HG02759 (cell line): ENCODE measurements around the gene COL24A1.
A peak's percentile ranks its signal among the peaks of the same experiment; 100 is the strongest.
"Not testable (repeated sequence)": the region's sequence is repeated elsewhere in the genome, so short reads cannot be mapped to it uniquely, and the experiment has no call there.

ENCODE experiments used
- ATAC-seq: cut with Tn5 transposase; IDR thresholded peaks from one replicate; pipeline ENCODE4 v1.9.1; 2021; ENCODE audit warnings: mild to moderate bottlenecking, moderate library complexity; ENCODE audit not compliant: unreplicated experiment

The COL24A1 gene

DNA sequence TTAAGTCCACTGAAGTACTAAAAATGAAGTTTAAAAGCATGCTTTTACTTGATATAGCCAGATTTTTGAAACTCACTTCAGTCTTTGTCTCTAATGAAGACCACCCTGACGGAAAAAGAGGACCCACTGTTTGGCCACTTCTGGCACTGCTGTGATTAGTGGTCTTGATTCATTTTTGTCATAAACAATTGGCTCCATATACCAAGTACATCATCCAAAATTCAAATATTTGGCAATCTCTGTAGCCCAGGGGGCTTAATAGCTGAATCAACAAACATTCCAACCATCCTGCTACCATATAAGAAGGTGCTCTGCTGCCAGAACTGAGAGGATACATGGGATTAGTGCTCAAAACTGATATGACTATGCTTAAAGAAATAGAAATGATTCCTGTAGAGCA lies 156.0 kb downstream of the COL24A1 start:
- ATAC-seq, result no peak

GRCh38 chr1:85998105-85998855 lies 158.3 kb downstream of the COL24A1 start:
- ATAC-seq, result no peak

DNA sequence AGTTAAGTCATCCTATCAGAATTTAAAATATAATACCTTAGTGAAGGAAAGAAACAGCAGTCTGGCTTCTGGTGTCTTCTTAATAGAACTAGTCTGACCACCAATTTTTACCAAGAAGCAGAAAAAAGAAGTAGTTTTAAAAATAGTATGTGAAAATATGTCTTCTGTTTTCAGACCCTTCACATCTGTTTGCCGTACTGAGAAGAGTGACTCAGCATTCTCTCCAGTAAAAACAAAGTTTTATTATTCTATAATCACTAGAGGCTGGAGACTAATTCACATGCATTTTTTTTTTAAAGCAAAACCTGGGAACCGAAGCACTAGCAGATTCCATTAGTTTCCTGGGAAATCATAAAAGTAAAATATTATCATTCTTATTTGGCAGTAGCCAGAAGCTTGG lies 163.8 kb downstream of the COL24A1 start:
- peak; percentile 56 for ATAC-seq

DNA sequence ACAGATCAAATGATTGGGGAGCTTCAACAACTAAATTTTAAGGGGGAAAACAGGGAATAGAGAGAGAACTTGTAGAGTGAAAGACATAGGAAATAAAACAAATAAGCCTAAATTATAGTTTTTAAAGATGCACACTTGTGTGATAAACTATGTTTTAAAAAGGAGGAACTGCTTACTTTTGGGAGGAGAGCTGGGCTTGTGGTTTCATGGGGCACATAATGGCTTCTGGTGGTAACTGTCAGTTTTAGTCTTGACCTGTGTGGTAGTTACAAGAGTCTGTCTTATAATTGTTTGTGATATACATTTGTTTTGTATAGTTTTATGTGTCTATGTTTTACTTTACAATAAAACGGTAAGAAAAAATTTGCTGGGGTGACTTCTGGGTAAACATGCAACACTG lies 165.3 kb downstream of the COL24A1 start:
- peak; percentile 40 for ATAC-seq

DNA sequence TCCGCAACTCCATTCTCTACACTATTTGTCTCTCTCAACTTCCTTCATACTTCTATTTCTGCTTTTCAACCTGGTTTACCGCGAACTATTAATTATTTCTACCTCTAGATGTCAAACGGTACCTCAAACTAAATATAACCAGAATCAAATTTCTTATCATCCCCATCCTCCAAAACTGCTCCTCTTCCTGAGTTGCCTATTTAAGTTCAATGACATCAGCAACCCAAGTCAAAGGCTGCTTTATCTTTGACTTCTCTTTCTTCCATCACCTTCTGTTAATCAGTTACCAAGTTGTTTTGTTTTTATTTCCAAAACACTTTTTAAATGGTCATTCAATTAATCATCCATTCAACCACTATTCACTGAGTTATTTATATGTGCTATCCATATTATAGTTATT lies 171.9 kb downstream of the COL24A1 start:
- ATAC-seq, result no peak

DNA sequence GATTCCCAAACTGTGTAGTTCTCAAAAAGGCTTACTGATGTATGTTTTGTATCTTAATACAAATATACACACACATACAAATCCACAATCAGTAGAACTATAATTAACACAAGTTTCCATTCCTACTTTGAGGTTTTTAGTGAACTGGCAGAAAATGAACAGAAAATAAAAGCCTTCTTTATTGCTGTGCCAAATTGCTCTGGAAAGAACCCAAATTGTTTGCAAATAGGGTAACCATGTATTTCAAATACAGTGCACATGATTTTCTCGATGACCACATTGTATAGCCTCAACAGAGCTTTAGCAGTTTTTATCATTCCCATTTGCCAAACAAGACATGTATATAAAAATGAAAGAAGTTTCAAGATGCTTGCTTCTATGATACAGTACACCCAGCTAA lies 173.3 kb downstream of the COL24A1 start:
- ATAC-seq, result no peak

DNA sequence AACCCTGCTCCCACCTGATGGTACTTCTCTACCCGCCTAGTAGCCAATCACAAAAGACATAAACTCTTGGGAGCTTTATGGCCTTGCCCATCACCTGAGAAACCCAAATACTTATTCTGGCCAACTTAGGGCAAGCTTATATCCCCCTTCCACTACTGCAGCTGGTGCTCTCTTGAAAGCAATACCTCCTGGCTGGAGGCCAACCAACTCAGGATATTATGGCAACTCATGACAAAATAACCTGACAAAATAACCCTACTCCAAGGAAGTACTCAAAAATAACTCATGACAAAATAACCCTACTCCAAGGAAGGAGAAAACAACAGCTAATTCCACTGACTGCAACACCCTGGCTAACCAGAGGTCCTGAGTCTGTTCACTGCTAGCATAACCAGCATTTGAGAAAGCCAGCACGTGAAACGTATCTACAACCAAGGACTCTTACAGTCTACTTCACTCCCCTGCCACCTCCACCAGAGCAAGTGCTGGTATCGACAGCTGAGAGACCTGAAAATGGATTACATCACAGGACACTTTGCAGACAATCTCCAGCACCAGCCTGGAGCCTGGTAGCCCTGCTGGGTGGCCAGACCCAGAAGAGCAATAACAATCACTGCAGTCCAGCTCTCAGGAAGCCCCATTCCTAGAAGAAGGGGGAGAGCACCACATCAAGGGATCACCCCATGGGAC lies 179.9 kb downstream of the COL24A1 start:
- no peak for ATAC-seq

- no peak for ATAC-seq
Measured at GRCh38 chr1:85975912-85976371, 180.6 kb downstream of the COL24A1 start.

DNA sequence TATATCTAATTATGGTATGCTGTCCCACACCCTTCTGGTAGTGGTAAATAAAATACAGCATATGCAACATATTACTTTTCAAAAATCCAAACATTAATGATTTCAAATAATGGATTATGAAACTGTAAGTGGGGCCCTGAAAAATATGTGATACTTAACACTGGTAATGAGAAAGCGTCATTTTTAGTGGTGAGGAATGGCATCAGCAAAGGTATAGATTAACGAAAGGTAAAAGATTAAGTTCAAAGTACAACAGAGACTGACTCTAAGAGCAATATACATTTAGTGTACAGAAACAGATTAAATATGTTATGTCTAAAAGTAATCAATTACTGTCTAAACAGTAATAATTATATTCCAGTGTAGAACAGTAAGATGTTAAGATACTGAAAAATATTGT lies 194.1 kb downstream of the COL24A1 start:
- ATAC-seq, result no peak

GRCh38 chr1:85957760-85958159 lies 198.8 kb downstream of the COL24A1 start:
- ATAC-seq, result peak; percentile 58

DNA sequence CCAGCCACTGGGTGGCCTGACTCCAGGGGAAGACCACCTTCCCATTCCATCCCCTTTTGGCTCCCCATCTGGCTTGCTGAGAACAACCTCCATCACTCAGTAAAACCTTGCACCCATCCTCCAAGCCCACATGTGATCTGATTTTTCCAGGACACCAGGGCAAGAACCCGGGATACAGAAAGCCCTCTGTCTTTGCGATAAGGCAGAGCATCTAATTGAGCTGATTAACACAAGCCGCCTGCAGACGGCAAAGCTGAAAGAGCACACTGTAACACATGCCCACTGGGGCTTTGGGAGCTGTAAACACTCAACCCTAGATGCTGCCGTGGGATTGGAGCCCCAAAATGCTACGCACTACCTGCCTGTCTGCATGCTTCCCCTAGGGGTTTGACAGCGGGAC lies 201.4 kb downstream of the COL24A1 start:
- not testable (repeated sequence) for ATAC-seq

DNA sequence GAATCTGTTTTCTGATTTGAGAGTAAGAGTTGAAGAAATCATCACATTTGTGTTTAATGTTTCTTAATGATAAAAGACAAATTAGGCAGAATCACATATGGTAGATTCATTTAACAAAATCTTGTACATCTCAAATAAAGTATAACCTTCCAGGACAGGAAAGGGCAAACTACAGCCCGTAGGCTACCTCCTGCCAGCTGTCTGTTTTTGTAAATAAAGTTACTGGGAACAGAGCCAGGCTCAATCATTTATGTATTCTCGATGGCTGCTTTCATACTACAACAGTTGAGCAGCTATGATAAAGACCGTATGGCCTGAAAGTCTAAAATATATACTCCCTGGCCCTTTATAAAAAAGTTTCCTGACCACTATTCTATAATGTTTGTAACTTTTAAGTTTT lies 204.1 kb downstream of the COL24A1 start:
- ATAC-seq, result no peak

DNA sequence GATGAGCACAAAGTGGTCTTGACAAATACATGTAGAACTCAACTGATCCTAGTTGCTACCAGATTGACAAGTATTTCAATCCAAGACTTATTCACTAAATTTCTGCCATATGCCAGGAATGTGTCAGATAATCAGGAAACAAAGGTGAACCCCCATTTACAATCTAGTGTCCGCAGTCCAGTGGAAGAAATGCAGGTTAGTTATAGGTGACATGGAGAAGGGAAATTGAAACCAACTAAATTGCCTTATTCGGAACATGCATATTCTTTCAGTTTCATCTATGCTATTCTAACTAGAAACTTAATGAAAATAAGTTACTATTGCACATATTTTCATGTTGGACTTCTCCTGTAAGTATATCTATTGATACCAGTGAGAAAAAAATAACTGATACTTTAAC lies 209.4 kb downstream of the COL24A1 start:
- ATAC-seq, result no peak

DNA sequence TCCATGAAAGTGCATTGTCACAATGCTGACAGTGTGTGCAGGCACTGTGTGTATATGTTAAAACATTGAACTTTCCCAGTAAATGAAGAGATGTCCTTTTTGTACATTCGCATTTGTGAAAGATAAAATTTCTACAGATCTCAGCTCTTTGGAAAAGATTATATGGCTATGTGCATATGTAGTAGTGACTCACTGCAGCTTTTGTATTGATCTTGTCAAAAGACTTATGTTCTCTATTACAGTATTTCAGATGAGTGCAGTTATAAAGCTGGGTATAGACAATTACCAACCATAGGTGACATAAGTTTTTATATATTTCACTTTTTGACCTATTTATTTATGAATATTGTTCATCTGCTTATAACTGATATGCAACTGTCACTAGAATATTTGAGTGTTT lies 212.6 kb downstream of the COL24A1 start:
- no peak for ATAC-seq

GRCh38 chr1:85943526-85943925 lies 213.0 kb downstream of the COL24A1 start:
- ATAC-seq, result no peak

DNA sequence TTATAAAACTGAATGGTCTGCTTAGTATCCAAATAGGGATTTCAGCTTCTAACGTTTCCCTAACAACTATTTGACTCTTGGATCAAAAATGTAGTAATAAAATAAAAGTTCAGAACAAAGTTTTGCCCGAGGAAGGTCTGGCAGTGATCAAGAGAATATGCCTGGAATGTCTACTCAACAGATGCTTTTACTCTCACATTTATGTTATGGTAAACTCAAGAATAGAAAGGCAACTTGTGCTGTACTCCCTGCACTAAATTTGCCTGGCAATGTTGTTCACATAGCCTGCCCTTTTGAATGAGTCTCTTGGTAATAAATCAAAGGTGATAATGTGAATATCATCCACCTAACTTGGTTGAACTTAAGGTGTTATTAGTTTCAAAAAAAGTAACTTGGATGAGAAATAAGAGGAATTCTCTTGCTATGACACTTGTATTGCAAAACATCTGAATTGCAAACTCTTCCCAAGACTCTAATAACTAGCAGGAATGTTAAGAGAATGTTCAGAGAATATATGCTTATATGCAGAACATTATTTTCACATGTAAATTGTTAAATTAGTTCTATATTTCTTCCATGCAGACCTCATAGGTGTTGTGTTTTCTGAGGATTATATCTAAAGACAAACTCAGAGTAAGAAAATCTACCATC lies 215.8 kb downstream of the COL24A1 start:
- ATAC-seq, result no peak

- ATAC-seq, result no peak
Measured at GRCh38 chr1:85938829-85939228, 217.7 kb downstream of the COL24A1 start.

DNA sequence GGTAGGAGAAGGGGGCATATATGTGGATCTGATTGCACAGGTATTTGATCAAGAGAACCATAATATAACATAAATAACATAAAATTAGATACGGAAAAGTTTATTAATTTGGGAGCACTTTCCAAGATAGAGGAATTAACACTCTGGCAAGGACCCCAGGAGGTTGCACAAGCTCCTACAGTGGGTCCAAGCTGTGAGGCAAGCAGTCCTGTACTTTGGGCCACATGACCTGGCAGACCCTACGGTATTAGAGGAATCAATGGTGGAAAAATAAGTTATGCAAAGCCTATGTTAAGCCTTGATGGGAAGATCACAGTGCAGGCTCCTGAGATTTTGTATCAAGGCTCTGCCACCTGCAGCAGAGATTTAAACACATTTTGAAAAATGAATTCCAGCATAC lies 220.1 kb downstream of the COL24A1 start:
- ATAC-seq, result no peak

GRCh38 chr1:85936057-85936456 lies 220.5 kb downstream of the COL24A1 start:
- no peak for ATAC-seq

DNA sequence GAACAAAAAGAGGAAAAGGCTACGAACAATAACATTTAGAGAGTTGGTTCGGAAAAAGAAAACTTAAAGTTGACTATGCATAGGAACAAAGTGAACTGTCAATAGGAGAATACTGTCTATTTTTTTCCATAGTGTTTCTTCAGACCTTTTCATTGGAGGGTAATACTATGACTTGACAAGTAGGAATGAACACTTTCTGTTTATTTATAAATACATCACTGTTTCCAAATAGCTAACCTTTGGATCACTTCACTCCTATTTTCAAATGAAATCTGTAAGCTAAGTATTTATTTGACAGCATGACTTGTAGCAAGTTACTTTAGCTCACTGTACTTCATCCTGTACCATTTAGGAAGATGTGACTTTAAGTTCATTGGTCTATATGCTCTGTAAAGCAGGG lies 221.3 kb downstream of the COL24A1 start:
- no peak for ATAC-seq

GRCh38 chr1:85934516-85934915 lies 222.1 kb downstream of the COL24A1 start:
- no peak for ATAC-seq

- no peak for ATAC-seq
Measured at GRCh38 chr1:85933961-85934360, 222.6 kb downstream of the COL24A1 start.
